AG04450 (cell line): Measurements from ENCODE around the gene BRF1. TPM values are rescaled to one million over a fixed set of nuclear protein-coding genes. Genes with fewer than 3 reads are reported as not detected.

Experiments
- CTCF ChIA-PET: fragments of 300-600, 350-600 bp; formaldehyde crosslinking; extraction: SDS; loops from one replicate; lab custom pipeline; 2022; ENCODE audit warnings: antibody characterized with exemption, inconsistent platforms; lab: Charles Lee
- POLR2A ChIA-PET: fragments of 350-600 bp; formaldehyde crosslinking; extraction: SDS; loops from one replicate; lab custom pipeline; 2021; ENCODE audit warnings: antibody characterized with exemption, inconsistent platforms; lab: Yijun Ruan, JAX
- DNase-seq: peaks from one replicate; pipeline ENCODE4 v3.0.0-alpha.2; 2011; ENCODE audit warnings: low read depth, low spot score
- H3K27ac ChIP-seq: one replicate; pipeline ENCODE4 v1.5.1; 2012; ENCODE audit warnings: low read depth, low read length, control low read depth
- H3K27me3 ChIP-seq: one replicate; pipeline ENCODE4 v1.6.0; 2012; ENCODE audit warnings: low read length; ENCODE audit not compliant: control insufficient read depth, insufficient read depth
- H3K4me3 ChIP-seq: 2 replicates; pipeline ENCODE4 v1.5.1; 2011; ENCODE audit warnings: mild to moderate bottlenecking, low read depth, low read length, control low read depth
- H3K9me3 ChIP-seq: 2 replicates; pipeline ENCODE4 v1.5.1; 2012; ENCODE audit warnings: low read length; ENCODE audit not compliant: control insufficient read depth, insufficient read depth
- CTCF ChIP-seq: IDR thresholded peaks from 2 replicates; pipeline ENCODE4 v1.5.1; 2011; ENCODE audit warnings: low read depth, low read length, control low read depth, inconsistent platforms
- polyA plus RNA-seq: library from polyadenylated mRNA; depleted of rRNA; stranded (reverse); fragments of >200 nt; gene quantifications from 2 replicates; pipeline ENCODE4 v1.2.3, GENCODE V29; 2011

The BRF1 gene
- polyA plus RNA-seq, 1 experiment, result 6.3 TPM

- no peak overlapping the region for H3K27ac ChIP-seq
- H3K9me3 ChIP-seq, result no peaks in the 10 kb centered on the region; the same call in 1 of the 2 replicates
- H3K27me3 ChIP-seq, result peaks cover 16% of the 10 kb centered on the region
- no peak for TF ChIP-seq CTCF
- POLR2A ChIA-PET, result no interaction called here
- no peak for DNase-seq
- H3K4me3 ChIP-seq, result no peak overlapping the region
- CTCF ChIA-PET, result interaction anchor here (1.7 kb wide), 1 partner anchor 9 kb away, joined by 4 read pairs; no protein-coding TSS in a partner anchor
Observed at GRCh38 chr14:105193916-105194782, 106.7 kb downstream of the BRF1 start.

- TF ChIP-seq CTCF, result no peak
- no peak for DNase-seq
- H3K27ac ChIP-seq, result no peak overlapping the region
- ChIA-PET CTCF (no interaction called here), POLR2A (no interaction called here)
- H3K4me3 ChIP-seq, result no peak overlapping the region
- peaks cover 10% of the 10 kb centered on the region for H3K9me3 ChIP-seq
- peaks cover 16% of the 10 kb centered on the region for H3K27me3 ChIP-seq
Observed at GRCh38 chr14:105192866-105193731, 107.7 kb downstream of the BRF1 start.

GRCh38 chr14:105187935-105188524 is 112.8 kb downstream of the BRF1 start:
- no peak for TF ChIP-seq CTCF
- POLR2A ChIA-PET, result no interaction called here
- CTCF ChIA-PET, result interaction anchor here (0.8 kb wide), 1 partner anchor 98 kb away, joined by 3 read pairs; no protein-coding TSS in a partner anchor
- Histone ChIP-seq H3K27ac (no peak overlapping the region), H3K27me3 (peaks cover 12% of the 10 kb centered on the region), H3K4me3 (no peak overlapping the region), H3K9me3 (peaks cover 14% of the 10 kb centered on the region)
- no peak for DNase-seq

GRCh38 chr14:105187116-105187515 is 113.7 kb downstream of the BRF1 start:
- H3K9me3 ChIP-seq, result peaks cover 14% of the 10 kb centered on the region

More at GRCh38 chr14:105187116-105187515, 113.7 kb downstream of the BRF1 start:
- Histone ChIP-seq H3K27me3 (peaks cover 18% of the 10 kb centered on the region), H3K4me3 (no peak overlapping the region), H3K27ac (no peak overlapping the region)
- ChIA-PET CTCF (no interaction called here), POLR2A (no interaction called here)
- TF ChIP-seq CTCF, result no peak
- no peak for DNase-seq
